GM23338 (cell line): ENCODE measurements around the gene ZNF844.

Source experiments
- CREB1 ChIP-seq: fragments of 250-450 bp; sonication (Bioruptor Pico); IDR thresholded peaks from 2 replicates; pipeline ENCODE4 v1.5.0; 2020; ENCODE audit warnings: low read depth, mild to moderate bottlenecking, moderate library complexity
- CTCF ChIP-seq, 2 experiments: fragments of 200-600 bp in 1 of 2; sonication (generic) in 1 of 2; conservative IDR thresholded peaks; 2 replicates each; pipeline versions ENCODE4 v1.5.1 to v1.6.1; 2016 to 2017; ENCODE audit warnings: antibody characterized with exemption in 2 of 2, low read depth in 2 of 2, mild to moderate bottlenecking in 2 of 2, moderate library complexity in 1 of 2
- EZH2 ChIP-seq: fragments of 200-600 bp; sonication (generic); IDR thresholded peaks from one replicate; pipeline ENCODE4 v1.8.0; 2017; ENCODE audit warnings: antibody characterized with exemption, mild to moderate bottlenecking, low read depth; ENCODE audit not compliant: unreplicated experiment
- EZH2phosphoT487 ChIP-seq: fragments of 200-600 bp; sonication (generic); IDR thresholded peaks from one replicate; pipeline ENCODE4 v1.8.1; 2018; ENCODE audit warnings: antibody characterized with exemption; ENCODE audit not compliant: unreplicated experiment
- POLR2AphosphoS5 ChIP-seq: IDR thresholded peaks from 2 replicates; pipeline ENCODE4 v1.6.1; 2016; ENCODE audit warnings: antibody characterized with exemption, low read depth
- ZNF331 ChIP-seq: fragments of 250-450 bp; sonication (Bioruptor Pico); IDR thresholded peaks from 2 replicates; pipeline ENCODE4 v1.5.0; 2020; ENCODE audit warnings: low read depth, mild to moderate bottlenecking, moderate library complexity
- ZNF462 ChIP-seq: fragments of 250-450 bp; sonication (Bioruptor Pico); IDR thresholded peaks from 2 replicates; pipeline ENCODE4 v1.5.0; 2020; ENCODE audit warnings: mild to moderate bottlenecking, moderate library complexity
- TF ChIP-seq, protein P1 (sequence below): IDR thresholded peaks from one replicate; pipeline ENCODE4 v1.6.1; 2018; ENCODE audit warnings: antibody characterized with exemption; ENCODE audit not compliant: unreplicated experiment

DNA sequence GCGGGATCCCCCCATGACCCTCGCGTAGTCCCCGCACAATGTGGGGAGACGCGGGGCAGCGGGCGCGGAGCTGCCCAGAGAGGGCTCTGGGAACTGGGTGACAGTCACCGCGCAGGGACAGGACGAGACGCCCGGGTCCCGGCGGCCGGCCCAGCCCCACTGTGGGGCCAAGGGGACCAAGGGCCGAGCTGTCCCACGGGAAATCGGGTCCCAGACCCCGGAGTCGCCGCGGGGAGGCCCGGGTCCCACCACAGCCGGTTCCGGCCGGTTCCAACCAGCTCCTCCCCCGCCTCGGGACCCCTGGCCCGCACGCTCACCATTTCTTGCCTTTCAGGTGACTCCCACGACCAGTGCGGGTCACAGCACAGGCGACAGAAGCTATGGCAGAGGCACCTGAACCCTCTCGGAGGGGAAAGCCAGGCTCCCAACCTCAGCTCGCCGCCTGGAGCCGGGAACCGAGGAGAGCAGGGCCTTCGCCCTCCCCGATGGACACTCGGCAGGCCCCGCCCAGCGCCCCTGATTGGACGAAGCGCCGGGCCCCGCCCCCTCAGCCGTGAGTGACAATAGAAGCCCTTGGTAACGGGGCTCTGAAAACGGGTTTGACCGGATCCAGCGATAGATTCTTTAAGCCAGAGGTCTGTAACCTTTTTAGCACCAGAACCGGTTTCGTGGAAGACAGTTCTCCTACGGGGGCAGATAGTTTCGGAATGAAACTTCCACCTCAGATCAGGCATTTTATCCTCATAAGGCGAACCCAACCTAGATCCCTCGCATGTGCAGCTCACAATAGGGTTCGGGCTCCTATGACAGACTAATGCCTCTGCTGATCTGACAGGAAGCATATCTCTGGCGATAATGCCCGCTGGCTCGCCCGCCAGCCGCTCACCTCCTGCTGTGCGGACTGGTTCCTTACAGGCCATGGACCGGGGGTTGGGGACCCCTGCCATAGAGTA is 29.0 kb upstream of the ZNF844 start, which contains the start of gene ZNF433:
- TF ChIP-seq ZNF462 (CRISPR knock-in tag) = no peak
- 0 out of 4 replicates have a peak, but pooled peaks of 1 of the 2 experiments have one; percentile 0 for TF ChIP-seq CTCF (conservative IDR thresholded peaks at IDR 0.05; ENCODE audit: low read depth in 2 of 2)
- TF ChIP-seq CREB1 (CRISPR knock-in tag) = no peak
- no peak for TF ChIP-seq EZH2phosphoT487
- no peak for TF ChIP-seq EZH2
- TF ChIP-seq POLR2AphosphoS5 = peak; percentile 62; the same call in 1 of the 2 replicates
- no peak for TF ChIP-seq ZNF331
- TF ChIP-seq, protein P1, sequence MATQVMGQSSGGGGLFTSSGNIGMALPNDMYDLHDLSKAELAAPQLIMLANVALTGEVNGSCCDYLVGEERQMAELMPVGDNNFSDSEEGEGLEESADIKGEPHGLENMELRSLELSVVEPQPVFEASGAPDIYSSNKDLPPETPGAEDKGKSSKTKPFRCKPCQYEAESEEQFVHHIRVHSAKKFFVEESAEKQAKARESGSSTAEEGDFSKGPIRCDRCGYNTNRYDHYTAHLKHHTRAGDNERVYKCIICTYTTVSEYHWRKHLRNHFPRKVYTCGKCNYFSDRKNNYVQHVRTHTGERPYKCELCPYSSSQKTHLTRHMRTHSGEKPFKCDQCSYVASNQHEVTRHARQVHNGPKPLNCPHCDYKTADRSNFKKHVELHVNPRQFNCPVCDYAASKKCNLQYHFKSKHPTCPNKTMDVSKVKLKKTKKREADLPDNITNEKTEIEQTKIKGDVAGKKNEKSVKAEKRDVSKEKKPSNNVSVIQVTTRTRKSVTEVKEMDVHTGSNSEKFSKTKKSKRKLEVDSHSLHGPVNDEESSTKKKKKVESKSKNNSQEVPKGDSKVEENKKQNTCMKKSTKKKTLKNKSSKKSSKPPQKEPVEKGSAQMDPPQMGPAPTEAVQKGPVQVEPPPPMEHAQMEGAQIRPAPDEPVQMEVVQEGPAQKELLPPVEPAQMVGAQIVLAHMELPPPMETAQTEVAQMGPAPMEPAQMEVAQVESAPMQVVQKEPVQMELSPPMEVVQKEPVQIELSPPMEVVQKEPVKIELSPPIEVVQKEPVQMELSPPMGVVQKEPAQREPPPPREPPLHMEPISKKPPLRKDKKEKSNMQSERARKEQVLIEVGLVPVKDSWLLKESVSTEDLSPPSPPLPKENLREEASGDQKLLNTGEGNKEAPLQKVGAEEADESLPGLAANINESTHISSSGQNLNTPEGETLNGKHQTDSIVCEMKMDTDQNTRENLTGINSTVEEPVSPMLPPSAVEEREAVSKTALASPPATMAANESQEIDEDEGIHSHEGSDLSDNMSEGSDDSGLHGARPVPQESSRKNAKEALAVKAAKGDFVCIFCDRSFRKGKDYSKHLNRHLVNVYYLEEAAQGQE = no peak
